OCI-LY3 (cell line): Measurements from ENCODE around the gene DOLK.
"Not testable (repeated sequence)": the region's sequence is repeated elsewhere in the genome, so short reads cannot be mapped to it uniquely, and the experiment has no call there.

Experiments
- H2AFZ ChIP-seq: fragments of 200-600, 300-600 bp; shearing (Covaris generic); 2 replicates; pipeline ENCODE4 v1.6.0; 2014; ENCODE audit warnings: antibody characterized with exemption, low read depth, low read length
- H3K27ac ChIP-seq: fragments of 200-600, 300-600 bp; sonication (generic); 2 replicates; pipeline ENCODE4 v1.5.1; 2014; ENCODE audit warnings: mild to moderate bottlenecking, low read length, moderate library complexity, mixed read lengths
- H3K27me3 ChIP-seq: fragments of 200-600, 300-600 bp; sonication (generic); 2 replicates; pipeline ENCODE4 v1.6.1; 2014; ENCODE audit warnings: low read depth, low read length, mixed read lengths
- H3K36me3 ChIP-seq: fragments of 200-600, 300-600 bp; sonication (generic); replicated peaks from 2 replicates; pipeline ENCODE3; 2014; ENCODE audit warnings: low read depth, low read length, mixed read lengths
- H3K4me1 ChIP-seq: fragments of 300-600, 200-600 bp; sonication (generic); 2 replicates; pipeline ENCODE4 v1.6.1; 2014; ENCODE audit warnings: low read length, mixed read lengths
- H3K4me2 ChIP-seq: fragments of 200-600, 300-600 bp; sonication (generic); 2 replicates; pipeline ENCODE4 v1.6.1; 2014; ENCODE audit warnings: low read length, mixed read lengths
- H3K4me3 ChIP-seq: fragments of 300-600, 200-600 bp; sonication (generic); 2 replicates; pipeline ENCODE4 v1.5.1; 2014; ENCODE audit warnings: antibody characterized with exemption, mild to moderate bottlenecking, low read length, moderate library complexity
- H3K79me2 ChIP-seq: fragments of 300-600, 200-600 bp; shearing (Covaris generic); 2 replicates; pipeline ENCODE4 v1.6.1; 2014; ENCODE audit warnings: mild to moderate bottlenecking, low read length, mixed read lengths
- H3K9ac ChIP-seq: fragments of 300-600, 200-600 bp; shearing (Covaris generic); 2 replicates; pipeline ENCODE4 v1.6.0; 2014; ENCODE audit warnings: mild to moderate bottlenecking, low read length, moderate library complexity
- H3K9me3 ChIP-seq: fragments of 200-600, 300-600 bp; shearing (Covaris generic); 2 replicates; pipeline ENCODE4 v1.6.1; 2014; ENCODE audit warnings: low read length, mixed read lengths; ENCODE audit not compliant: insufficient read depth
- H4K20me1 ChIP-seq: fragments of 200-600, 300-600 bp; sonication (generic); 2 replicates; pipeline ENCODE4 v1.6.1; 2016; ENCODE audit warnings: low read length, mixed read lengths; ENCODE audit not compliant: insufficient read depth
- CTCF ChIP-seq: fragments of 200-600, 300-600 bp; sonication (generic); IDR thresholded peaks from 2 replicates; pipeline ENCODE4 v1.5.1; 2014; ENCODE audit warnings: antibody characterized with exemption, low read length, low read depth
- EZH2phosphoT487 ChIP-seq: fragments of 200-600 bp; shearing (Covaris generic); IDR thresholded peaks from 2 replicates; pipeline ENCODE4 v1.6.1; 2018; ENCODE audit warnings: antibody characterized with exemption, mixed run types, low read depth

DOLK gene

GRCh38 chr9:128945798-128946501, 1.5 kb downstream of the DOLK start:
- TF ChIP-seq CTCF (no peak), EZH2phosphoT487 (no peak)
- Histone ChIP-seq H3K4me1 (peaks cover 5% of the 10 kb centered on the region), H3K4me2 (no peak overlapping the region), H3K79me2 (peaks cover 14% of the 10 kb centered on the region), H4K20me1 (no peaks in the 10 kb centered on the region), H3K27ac (no peak overlapping the region), H3K9me3 (no peaks in the 10 kb centered on the region), H3K36me3 (peaks cover 4% of the 10 kb centered on the region), H2AFZ (no peak overlapping the region), H3K4me3 (no peak overlapping the region), H3K9ac (no peak overlapping the region), H3K27me3 (no peaks in the 10 kb centered on the region)

- not testable (repeated sequence) for H3K9ac ChIP-seq, H3K4me2 ChIP-seq, H3K4me1 ChIP-seq, H3K4me3 ChIP-seq, H3K9me3 ChIP-seq, H3K27ac ChIP-seq, H2AFZ ChIP-seq, H3K36me3 ChIP-seq, H3K27me3 ChIP-seq, H4K20me1 ChIP-seq
- peaks cover 14% of the 10 kb centered on the region for H3K79me2 ChIP-seq
Observed at GRCh38 chr9:128944966-128945365, 2.4 kb downstream of the DOLK start.

- no peak overlapping the region for H3K9ac ChIP-seq
- H2AFZ ChIP-seq = no peak overlapping the region
- peaks cover 14% of the 10 kb centered on the region for H3K79me2 ChIP-seq
- no peaks in the 10 kb centered on the region for H3K36me3 ChIP-seq
- H3K4me3 ChIP-seq = no peak overlapping the region
- peaks cover 5% of the 10 kb centered on the region for H3K4me1 ChIP-seq
- no peak overlapping the region for H3K27ac ChIP-seq
- H3K4me2 ChIP-seq = no peak overlapping the region
- no peaks in the 10 kb centered on the region for H4K20me1 ChIP-seq
- H3K9me3 ChIP-seq = no peaks in the 10 kb centered on the region
- no peak for TF ChIP-seq EZH2phosphoT487
- TF ChIP-seq CTCF = no peak
- no peaks in the 10 kb centered on the region for H3K27me3 ChIP-seq
Observed at GRCh38 chr9:128943832-128944620, 3.4 kb downstream of the DOLK start.

- H2AFZ ChIP-seq = no peak overlapping the region
- H4K20me1 ChIP-seq = no peaks in the 10 kb centered on the region
- H3K9me3 ChIP-seq = no peaks in the 10 kb centered on the region
- H3K36me3 ChIP-seq = no peaks in the 10 kb centered on the region
- no peaks in the 10 kb centered on the region for H3K79me2 ChIP-seq
- no peaks in the 10 kb centered on the region for H3K4me1 ChIP-seq
- no peak overlapping the region for H3K27ac ChIP-seq
- no peak overlapping the region for H3K4me2 ChIP-seq
- no peaks in the 10 kb centered on the region for H3K27me3 ChIP-seq
- H3K4me3 ChIP-seq = no peak overlapping the region
- no peak for TF ChIP-seq CTCF
- TF ChIP-seq EZH2phosphoT487 = no peak
- H3K9ac ChIP-seq = no peak overlapping the region
Observed at GRCh38 chr9:128940946-128941755, 6.3 kb downstream of the DOLK start.
